Lower leg skin (tissue), 3 donors: Measurements from ENCODE around the gene CACNA1D.

Source experiments
- CTCF ChIP-seq, 3 donors: fragments of 450-650 bp; IDR thresholded peaks; one replicate each; pipeline ENCODE4 v1.5.1; 2016; ENCODE audit warnings: antibody characterized with exemption in 3 of 3, mild to moderate bottlenecking in 3 of 3, moderate library complexity in 2 of 3
- POLR2A ChIP-seq, 2 donors: fragments of 450-650 bp; IDR thresholded peaks; one replicate each; pipeline ENCODE4 v1.6.1; 2016 to 2017; ENCODE audit warnings: antibody characterized with exemption in 2 of 2, mild to moderate bottlenecking in 1 of 2, moderate library complexity in 1 of 2

GRCh38 chr3:53604232-53604631 is 109.8 kb downstream of the CACNA1D start:
- TF ChIP-seq CTCF (IDR thresholded peaks at IDR 0.05) (no peak), POLR2A (IDR thresholded peaks at IDR 0.05) (no peak)
